Astrocyte of the spinal cord (primary cell): Measurements from ENCODE around the gene PSMA7.

Experiments used
- DNase-seq: peaks from one replicate; pipeline ENCODE4 v3.0.0; 2011; ENCODE audit warnings: low read depth, low spot score
- H3K4me3 ChIP-seq: 2 replicates; pipeline ENCODE4 v1.5.1; 2011; ENCODE audit warnings: low read depth, mild to moderate bottlenecking, low read length, moderate library complexity
- in situ Hi-C: cut with HindIII; loops from 2 replicates; pipeline ENCODE4 v1.10.0; 2017; ENCODE audit warnings: low sequenced_read_pairs
- TF ChIP-seq, protein P1 (sequence below): IDR thresholded peaks from 2 replicates; pipeline ENCODE4 v1.5.1; 2012; ENCODE audit warnings: low read depth, mild to moderate bottlenecking, low read length, inconsistent platforms

Gene PSMA7

DNA sequence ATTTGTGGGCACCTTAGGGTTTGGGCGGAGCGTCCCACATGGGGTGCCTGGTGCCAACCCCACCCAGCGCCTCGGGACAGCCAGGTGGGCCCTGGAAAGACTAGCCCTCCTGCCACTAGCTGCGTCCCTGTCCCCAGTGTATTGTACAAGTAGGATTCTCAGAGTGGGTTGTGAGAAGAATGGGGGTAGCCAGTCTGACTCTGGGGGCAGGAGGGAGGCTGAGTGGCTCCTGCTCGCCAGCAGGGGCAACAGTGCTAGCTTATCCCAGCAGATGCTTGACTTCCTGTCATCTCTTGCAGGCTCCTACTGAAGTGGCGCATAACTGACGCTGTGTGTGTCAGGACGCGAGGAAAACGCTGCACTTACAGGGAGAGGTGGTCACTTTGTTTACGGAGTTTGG is 9.3 kb downstream of the PSMA7 start:
- H3K4me3 ChIP-seq: no peak overlapping the region
- TF ChIP-seq, protein P1, sequence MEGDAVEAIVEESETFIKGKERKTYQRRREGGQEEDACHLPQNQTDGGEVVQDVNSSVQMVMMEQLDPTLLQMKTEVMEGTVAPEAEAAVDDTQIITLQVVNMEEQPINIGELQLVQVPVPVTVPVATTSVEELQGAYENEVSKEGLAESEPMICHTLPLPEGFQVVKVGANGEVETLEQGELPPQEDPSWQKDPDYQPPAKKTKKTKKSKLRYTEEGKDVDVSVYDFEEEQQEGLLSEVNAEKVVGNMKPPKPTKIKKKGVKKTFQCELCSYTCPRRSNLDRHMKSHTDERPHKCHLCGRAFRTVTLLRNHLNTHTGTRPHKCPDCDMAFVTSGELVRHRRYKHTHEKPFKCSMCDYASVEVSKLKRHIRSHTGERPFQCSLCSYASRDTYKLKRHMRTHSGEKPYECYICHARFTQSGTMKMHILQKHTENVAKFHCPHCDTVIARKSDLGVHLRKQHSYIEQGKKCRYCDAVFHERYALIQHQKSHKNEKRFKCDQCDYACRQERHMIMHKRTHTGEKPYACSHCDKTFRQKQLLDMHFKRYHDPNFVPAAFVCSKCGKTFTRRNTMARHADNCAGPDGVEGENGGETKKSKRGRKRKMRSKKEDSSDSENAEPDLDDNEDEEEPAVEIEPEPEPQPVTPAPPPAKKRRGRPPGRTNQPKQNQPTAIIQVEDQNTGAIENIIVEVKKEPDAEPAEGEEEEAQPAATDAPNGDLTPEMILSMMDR: no peak
- DNase-seq: no peak
- in situ Hi-C loops: no loop called here

DNA sequence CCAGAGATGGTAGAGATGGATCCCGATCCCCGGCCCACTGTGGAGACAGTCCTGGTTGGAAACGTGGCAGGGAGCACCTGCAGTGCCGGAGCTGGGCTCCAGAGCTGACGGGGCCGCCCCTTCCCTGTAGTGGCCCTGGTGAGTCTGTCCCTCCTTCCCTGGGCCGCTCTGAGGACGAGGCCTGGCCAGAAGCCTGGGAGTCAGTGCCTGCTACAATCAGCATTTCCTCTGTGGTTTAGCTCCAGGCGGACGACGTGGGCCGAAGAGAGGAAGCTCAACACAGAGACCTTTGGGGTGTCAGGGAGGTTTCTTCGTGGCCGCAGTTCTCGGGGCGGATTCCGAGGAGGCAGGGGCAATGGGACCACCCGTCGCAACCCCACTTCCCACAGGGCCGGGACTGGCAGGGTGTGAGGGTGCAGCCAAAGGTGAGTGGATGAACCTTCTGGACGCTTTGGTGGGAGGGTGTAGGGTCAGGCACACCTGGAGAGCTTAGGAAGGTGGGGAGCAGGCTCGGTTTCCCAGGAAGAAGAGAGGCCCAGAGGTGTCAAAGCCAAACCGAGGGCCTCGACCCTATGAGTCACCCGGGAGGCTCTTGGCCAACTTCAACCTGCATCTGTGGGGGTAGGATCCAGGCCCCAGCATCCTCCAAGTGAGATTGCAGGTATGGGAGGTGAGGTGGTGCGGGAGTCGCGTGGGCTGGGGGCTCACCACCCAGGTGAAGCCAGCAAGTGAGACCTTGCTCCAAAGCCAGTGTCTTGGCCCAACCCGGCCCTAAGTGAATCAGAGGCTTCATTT is 9.9 kb downstream of the PSMA7 start:
- no peak for DNase-seq
- TF ChIP-seq, protein P1: no peak
- in situ Hi-C loops: no loop called here
- H3K4me3 ChIP-seq: no peak overlapping the region

DNA sequence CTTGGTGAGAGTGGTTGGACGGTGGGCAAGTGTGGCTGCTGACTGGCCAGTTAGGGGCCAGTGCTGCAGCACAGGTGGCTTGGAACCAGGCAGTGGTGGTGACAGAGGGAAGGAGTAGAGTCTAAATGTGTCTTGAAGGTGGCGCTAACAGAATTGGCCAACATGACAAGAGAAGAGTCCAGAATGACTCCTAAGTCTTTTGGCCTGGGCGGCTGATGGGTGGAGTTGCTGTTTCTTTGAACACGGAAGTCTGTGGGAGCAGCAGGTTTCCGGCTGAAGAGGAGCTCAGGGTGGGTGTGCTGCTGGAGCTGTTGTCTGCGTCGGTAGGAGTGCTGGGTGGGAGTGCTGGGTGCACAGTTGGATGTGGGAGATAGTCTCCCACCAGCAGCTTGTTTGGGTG is 10.8 kb downstream of the PSMA7 start:
- TF ChIP-seq, protein P1: no peak
- no peak for DNase-seq
- H3K4me3 ChIP-seq: no peak overlapping the region
- in situ Hi-C loops: no loop called here

DNA sequence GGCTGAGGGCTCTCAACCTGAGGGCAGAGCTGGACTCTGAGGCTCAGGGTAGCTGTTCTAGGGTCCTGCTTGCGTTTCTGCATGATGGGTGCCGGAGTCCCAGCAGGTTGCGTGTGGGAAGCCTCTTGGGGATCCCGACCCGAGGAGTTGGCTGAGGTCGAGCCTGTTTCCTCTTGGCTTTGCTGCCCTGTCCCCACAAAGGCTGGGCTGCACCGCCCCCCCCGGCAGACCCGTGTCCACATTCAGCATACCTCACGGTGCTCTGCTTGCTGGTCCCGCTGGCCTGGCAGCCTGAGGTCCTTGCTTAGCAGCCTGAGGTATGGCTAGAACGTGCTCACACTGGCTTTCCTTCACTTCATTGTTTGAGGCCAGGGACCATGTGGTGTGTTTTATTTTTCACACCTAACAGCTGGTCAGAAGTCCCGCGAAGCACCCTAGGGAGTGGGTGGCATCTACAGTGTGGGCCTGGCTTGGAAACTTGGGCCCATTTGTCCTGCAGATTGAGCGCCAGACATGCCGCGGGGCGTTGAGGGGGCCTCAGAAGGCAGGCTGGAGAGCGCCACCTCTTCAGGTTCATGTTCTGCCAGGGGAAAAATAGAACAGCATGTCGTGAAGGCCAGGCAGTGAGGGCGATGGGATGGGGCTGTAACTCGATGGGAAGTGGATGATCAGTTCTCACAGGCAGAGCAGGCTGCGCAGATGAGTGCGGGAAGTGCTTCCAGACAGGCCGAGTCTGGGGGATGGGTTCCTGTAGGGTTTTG is 11.5 kb downstream of the PSMA7 start:
- in situ Hi-C loops: no loop called here
- TF ChIP-seq, protein P1: no peak
- no peak overlapping the region for H3K4me3 ChIP-seq
- DNase-seq: no peak

DNA sequence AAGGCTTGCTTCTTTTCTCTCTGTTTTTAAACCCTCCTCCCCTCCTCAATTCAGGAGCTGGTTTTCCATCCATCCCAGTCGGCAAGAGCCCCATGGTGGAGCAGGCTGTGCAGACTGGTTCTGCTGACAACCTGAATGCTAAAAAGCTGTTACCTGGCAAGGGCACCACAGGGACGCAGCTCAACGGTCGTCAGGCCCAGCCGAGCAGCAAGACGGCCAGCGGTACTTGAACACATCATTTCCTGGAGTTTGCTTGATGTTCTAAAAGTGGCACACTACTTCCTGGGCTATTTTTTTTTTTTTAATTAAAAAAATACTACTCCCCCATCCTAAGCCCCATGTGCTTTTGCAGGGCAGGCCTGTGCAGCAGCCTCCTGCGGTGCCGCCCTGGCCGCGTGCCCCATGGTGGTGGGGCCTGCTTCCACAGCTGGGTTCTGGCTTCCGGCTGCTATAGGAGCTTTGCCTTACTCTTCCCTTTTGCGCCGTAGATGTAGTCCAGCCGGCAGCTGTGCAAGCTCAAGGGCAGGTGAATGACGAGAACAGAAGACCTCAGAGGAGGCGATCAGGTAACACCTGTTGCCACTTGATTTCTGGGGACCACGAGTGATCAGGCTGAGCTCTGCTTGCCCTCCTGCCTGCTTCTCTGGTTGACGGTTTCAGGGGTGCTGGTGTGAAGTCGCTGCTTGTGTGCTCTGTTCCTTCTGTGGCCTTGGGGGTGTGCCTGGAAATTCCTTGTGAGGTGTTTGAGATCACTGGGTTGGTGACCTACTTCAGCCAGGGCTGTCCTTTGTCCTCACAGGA is 13.3 kb downstream of the PSMA7 start:
- TF ChIP-seq, protein P1: no peak
- H3K4me3 ChIP-seq: no peak overlapping the region
- no peak for DNase-seq
- in situ Hi-C loops: no loop called here

DNA sequence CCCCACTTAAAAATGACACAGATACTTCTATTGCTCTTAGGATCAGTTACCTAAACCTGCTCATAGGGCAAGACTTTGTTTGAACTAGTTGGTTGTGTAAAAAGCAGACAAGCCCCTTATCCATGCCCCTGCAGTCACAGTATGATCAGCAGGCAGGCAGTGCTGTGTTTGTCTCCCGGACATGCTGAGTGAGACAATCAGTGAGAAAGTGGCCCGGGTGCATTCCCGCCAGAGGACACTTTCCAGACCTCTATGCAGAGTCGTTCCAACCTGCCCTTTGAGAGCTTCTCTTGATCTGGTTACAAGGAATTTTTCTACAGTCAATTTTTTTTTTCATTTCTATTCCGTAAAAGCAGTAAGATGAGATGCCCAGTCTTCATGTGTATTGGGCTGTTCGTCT is 14.7 kb downstream of the PSMA7 start:
- H3K4me3 ChIP-seq: no peak overlapping the region
- in situ Hi-C loops: no loop called here
- TF ChIP-seq, protein P1: no peak
- no peak for DNase-seq
